HEK293T (cell line): ENCODE results near the gene SPAAR.

Source experiments
- FOXK2 ChIP-seq: fragments of 450-650 bp; IDR thresholded peaks from 2 replicates; pipeline ENCODE4 v1.6.1; 2016; ENCODE audit warnings: mild to moderate bottlenecking
- FOXM1 ChIP-seq: fragments of 450-650 bp; IDR thresholded peaks from 2 replicates; pipeline ENCODE4 v1.6.1; 2017; ENCODE audit warnings: mild to moderate bottlenecking, borderline replicate concordance
- HDGF ChIP-seq: fragments of 450-650 bp; IDR thresholded peaks from 2 replicates; pipeline ENCODE4 v1.6.1; 2017; ENCODE audit warnings: antibody characterized with exemption, borderline replicate concordance
- SUZ12 ChIP-seq: fragments of 450-650 bp; IDR thresholded peaks from 2 replicates; pipeline ENCODE4 v1.6.1; 2016; ENCODE audit warnings: mild to moderate bottlenecking
- TF ChIP-seq, protein P1 (sequence below): fragments of 450-650 bp; IDR thresholded peaks from 2 replicates; pipeline ENCODE4 v1.6.1; 2016

DNA sequence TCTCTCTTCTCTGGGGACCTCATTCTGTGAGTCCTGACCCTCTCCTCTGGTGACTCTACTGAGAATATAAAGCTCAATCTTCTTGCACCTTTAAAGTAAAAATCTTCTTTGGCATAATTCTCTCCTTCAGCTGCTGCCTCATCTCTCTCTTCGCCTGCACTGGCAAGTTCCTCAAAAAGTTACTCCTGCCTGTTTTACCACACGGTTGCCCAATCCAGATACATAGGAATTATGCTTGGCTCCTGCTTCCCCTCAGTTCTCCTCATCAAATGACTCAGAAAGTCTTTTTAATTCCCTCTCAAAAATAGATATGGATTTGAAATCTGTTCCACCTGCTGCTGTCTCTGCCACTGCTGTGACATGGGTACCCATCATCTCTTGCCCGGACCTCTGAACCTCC lies 17.6 kb upstream of the SPAAR start:
- TF ChIP-seq FOXM1 (no peak), HDGF (no peak), FOXK2 (no peak), SUZ12 (no peak)
- TF ChIP-seq, protein P1, sequence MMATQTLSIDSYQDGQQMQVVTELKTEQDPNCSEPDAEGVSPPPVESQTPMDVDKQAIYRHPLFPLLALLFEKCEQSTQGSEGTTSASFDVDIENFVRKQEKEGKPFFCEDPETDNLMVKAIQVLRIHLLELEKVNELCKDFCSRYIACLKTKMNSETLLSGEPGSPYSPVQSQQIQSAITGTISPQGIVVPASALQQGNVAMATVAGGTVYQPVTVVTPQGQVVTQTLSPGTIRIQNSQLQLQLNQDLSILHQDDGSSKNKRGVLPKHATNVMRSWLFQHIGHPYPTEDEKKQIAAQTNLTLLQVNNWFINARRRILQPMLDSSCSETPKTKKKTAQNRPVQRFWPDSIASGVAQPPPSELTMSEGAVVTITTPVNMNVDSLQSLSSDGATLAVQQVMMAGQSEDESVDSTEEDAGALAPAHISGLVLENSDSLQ, result no peak
